Measurements from ENCODE around the gene SELL. TPM values are rescaled to one million over a fixed set of nuclear protein-coding genes. Genes with fewer than 3 reads are reported as not detected.

The SELL gene
- total RNA-seq, 2 donors from 2014 or later, result 0.26 TPM; not detected in 1

- no peaks in the 10 kb centered on the region for H3K4me1 ChIP-seq
- TF ChIP-seq CTCF (IDR thresholded peaks at IDR 0.05) (no peak), POLR2A (IDR thresholded peaks at IDR 0.05) (no peak)
- no peak overlapping the region for H3K27ac ChIP-seq
- intact Hi-C loops (cut with DNase I), result no loop called here
- H3K27me3 ChIP-seq, result no peaks in the 10 kb centered on the region
- no peak overlapping the region for H3K4me3 ChIP-seq
- H3K36me3 ChIP-seq (replicated peaks in 1 of 2; ENCODE audit: insufficient read depth in 1 of 2, low read depth in 2 of 2), result no peaks in the 10 kb centered on the region
- ATAC-seq (no peak), DNase-seq (no peak)
- no peaks in the 10 kb centered on the region for H3K9me3 ChIP-seq
- 40 to 59% methylated on average over 3 of the region's 3 CpGs for WGBS, 2 donors
Observed at GRCh38 chr1:169699707-169700106, 11.7 kb downstream of the SELL start.

GRCh38 chr1:169698976-169699375 is 12.4 kb downstream of the SELL start:
- H3K27ac ChIP-seq, result no peak overlapping the region
- H3K36me3 ChIP-seq (replicated peaks in 1 of 2; ENCODE audit: insufficient read depth in 1 of 2, low read depth in 2 of 2), result no peaks in the 10 kb centered on the region
- DNase-seq (no peak), ATAC-seq (no peak)
- 58 to 60% methylated on average over 3 of the region's 3 CpGs for WGBS, 2 donors
- no peak overlapping the region for H3K4me3 ChIP-seq
- no peaks in the 10 kb centered on the region for H3K4me1 ChIP-seq
- no peak for TF ChIP-seq POLR2A (IDR thresholded peaks at IDR 0.05)
- TF ChIP-seq CTCF (IDR thresholded peaks at IDR 0.05), result no peak
- intact Hi-C loops (cut with DNase I), result no loop called here
- H3K27me3 ChIP-seq, result no peaks in the 10 kb centered on the region
- no peaks in the 10 kb centered on the region for H3K9me3 ChIP-seq

GRCh38 chr1:169697755-169698154 is 13.7 kb downstream of the SELL start:
- no peaks in the 10 kb centered on the region for H3K36me3 ChIP-seq (replicated peaks in 1 of 2; ENCODE audit: insufficient read depth in 1 of 2, low read depth in 2 of 2)
- intact Hi-C loops (cut with DNase I), result no loop called here
- no peaks in the 10 kb centered on the region for H3K4me1 ChIP-seq
- no peak overlapping the region for H3K4me3 ChIP-seq
- no peak for DNase-seq
- ATAC-seq, result no peak
- no peaks in the 10 kb centered on the region for H3K9me3 ChIP-seq
- 36 to 50% methylated on average over 1 of the region's 1 CpG for WGBS, 2 donors
- no peaks in the 10 kb centered on the region for H3K27me3 ChIP-seq
- no peak overlapping the region for H3K27ac ChIP-seq
- TF ChIP-seq CTCF (IDR thresholded peaks at IDR 0.05) (no peak), POLR2A (IDR thresholded peaks at IDR 0.05) (no peak)

GRCh38 chr1:169696273-169697100 is 14.9 kb downstream of the SELL start:
- ATAC-seq (no peak), DNase-seq (no peak)
- no peaks in the 10 kb centered on the region for H3K4me1 ChIP-seq
- H3K9me3 ChIP-seq, result no peaks in the 10 kb centered on the region
- intact Hi-C loops (cut with DNase I), result no loop called here
- 48 to 65% methylated on average over 3 of the region's 3 CpGs for WGBS, 2 donors
- H3K36me3 ChIP-seq (replicated peaks in 1 of 2; ENCODE audit: insufficient read depth in 1 of 2, low read depth in 2 of 2), result no peaks in the 10 kb centered on the region
- TF ChIP-seq CTCF (IDR thresholded peaks at IDR 0.05), result no peak
- no peak for TF ChIP-seq POLR2A (IDR thresholded peaks at IDR 0.05)
- H3K4me3 ChIP-seq, result no peak overlapping the region
- H3K27ac ChIP-seq, result no peak overlapping the region
- no peaks in the 10 kb centered on the region for H3K27me3 ChIP-seq

Measured in body of pancreas (tissue), 4 donors.